Medulla oblongata (tissue), 1 donor: ENCODE results near the gene GABRB3.

Source experiments
- DNase-seq: peaks from one replicate; pipeline ENCODE4 v3.0.0-alpha.2; 2015; ENCODE audit errors: extremely low spot score

The GABRB3 gene

GRCh38 chr15:26630857-26631256, 142.0 kb downstream of the GABRB3 start:
- no peak for DNase-seq

GRCh38 chr15:26628879-26629529, 143.9 kb downstream of the GABRB3 start:
- peak; percentile 22 for DNase-seq

- no peak for DNase-seq
Observed at GRCh38 chr15:26628071-26628470, 144.8 kb downstream of the GABRB3 start.

GRCh38 chr15:26624128-26624527, 148.7 kb downstream of the GABRB3 start:
- DNase-seq, result no peak

GRCh38 chr15:26623071-26623470, 149.8 kb downstream of the GABRB3 start:
- DNase-seq, result no peak

- no peak for DNase-seq
Observed at GRCh38 chr15:26621816-26622215, 151.1 kb downstream of the GABRB3 start.

- DNase-seq, result no peak
Observed at GRCh38 chr15:26620528-26621458, 152.1 kb downstream of the GABRB3 start.

- no peak for DNase-seq
Observed at GRCh38 chr15:26615927-26616302, 157.0 kb downstream of the GABRB3 start.

- DNase-seq, result no peak
Observed at GRCh38 chr15:26615188-26615926, 157.5 kb downstream of the GABRB3 start.

GRCh38 chr15:26614734-26615133, 158.1 kb downstream of the GABRB3 start:
- no peak for DNase-seq

- DNase-seq, result no peak
Observed at GRCh38 chr15:26598704-26599103, 174.2 kb downstream of the GABRB3 start.

GRCh38 chr15:26595611-26596010, 177.3 kb downstream of the GABRB3 start:
- no peak for DNase-seq

GRCh38 chr15:26590676-26591075, 182.2 kb downstream of the GABRB3 start:
- DNase-seq, result peak; percentile 25

- no peak for DNase-seq
Observed at GRCh38 chr15:26582840-26583239, 190.0 kb downstream of the GABRB3 start.

- DNase-seq, result no peak
Observed at GRCh38 chr15:26580943-26581342, 191.9 kb downstream of the GABRB3 start.

GRCh38 chr15:26572602-26573350, 200.1 kb downstream of the GABRB3 start:
- DNase-seq, result no peak

GRCh38 chr15:26571346-26571745, 201.5 kb downstream of the GABRB3 start:
- DNase-seq, result no peak

GRCh38 chr15:26565542-26565941, 207.3 kb downstream of the GABRB3 start:
- no peak for DNase-seq

GRCh38 chr15:26564361-26564760, 208.5 kb downstream of the GABRB3 start:
- no peak for DNase-seq

GRCh38 chr15:26562336-26562735, 210.5 kb downstream of the GABRB3 start:
- DNase-seq, result no peak

GRCh38 chr15:26561896-26562295, 211.0 kb downstream of the GABRB3 start:
- DNase-seq, result no peak

- no peak for DNase-seq
Observed at GRCh38 chr15:26561130-26561529, 211.7 kb downstream of the GABRB3 start.
